NT2/D1 (cell line): ENCODE results near the gene PLBD1.

ENCODE experiments used
- SUZ12 ChIP-seq: IDR thresholded peaks from 2 replicates; pipeline ENCODE4 v1.6.1; 2011; ENCODE audit not compliant: insufficient read length, insufficient read depth; ENCODE audit errors: extremely low read depth
- YY1 ChIP-seq: IDR thresholded peaks from 2 replicates; pipeline ENCODE4 v1.6.1; 2011; ENCODE audit not compliant: insufficient read length, insufficient read depth
- ZNF274 ChIP-seq: IDR thresholded peaks from 2 replicates; pipeline ENCODE4 v1.6.1; 2011; ENCODE audit warnings: mild to moderate bottlenecking, low read depth, low read length

DNA sequence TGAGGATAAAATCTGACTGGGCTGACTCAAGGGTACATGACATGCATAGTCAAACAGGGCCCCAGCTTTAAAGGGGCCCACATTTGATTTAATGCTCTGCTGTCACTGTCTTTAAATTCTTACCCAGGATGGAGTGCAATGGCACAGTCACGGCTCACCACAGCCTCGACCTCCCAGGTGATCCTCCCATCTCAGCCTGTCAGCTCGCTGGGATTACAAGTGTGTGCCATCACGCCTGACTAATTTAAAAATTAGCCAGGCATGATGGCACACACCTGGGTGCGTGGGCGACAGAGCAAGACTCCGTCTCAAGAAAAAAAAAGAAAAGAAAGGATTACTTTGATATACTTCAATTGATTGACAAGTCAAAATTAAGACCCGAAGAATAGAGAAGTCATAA, 9.2 kb upstream of the PLBD1 start:
- TF ChIP-seq ZNF274 (no peak), SUZ12 (no peak), YY1 (no peak)
